K562 (cell line): Measurements from ENCODE around the gene GPATCH2L. TPM values are rescaled to one million over a fixed set of nuclear protein-coding genes. Genes with fewer than 3 reads are reported as not detected.
A peak's percentile ranks its signal among the peaks of the same experiment; 100 is the strongest.

Experiments
- ATAC-seq: fragments of 200-7000 bp; cut with Tn5 transposase; 3 replicates; pipeline ENCODE4 v1.9.1; 2020; ENCODE audit warnings: moderate library complexity
- BruUV-seq: library from RNA; stranded (reverse); fragments of 400-500 nt; replicated peaks from 2 replicates; lab custom pipeline; 2021; lab: Mats Ljungman, UMichigan
- CTCF ChIA-PET: fragments of 300-600 bp; formaldehyde crosslinking; extraction: SDS; loops from one replicate; lab custom pipeline; 2021; ENCODE audit warnings: low intra/inter-chr PET ratio; lab: Yijun Ruan, JAX
- POLR2A ChIA-PET: fragments of 300-600, 350-650 bp; sonication (Branson Sonifier 250); formaldehyde crosslinking; extraction: SDS; loops from one replicate; lab custom pipeline; 2021; ENCODE audit warnings: antibody characterized with exemption, inconsistent platforms; lab: Yijun Ruan, JAX
- DNase-seq, 4 experiments: peaks; one replicate each; pipeline versions ENCODE4 v3.0.0 to v3.0.0-alpha.2; 2011 to 2018; ENCODE audit warnings: low spot score in 3 of 4, mixed read lengths in 3 of 4; ENCODE audit errors: extremely low read depth in 1 of 4
- FAIRE-seq: peaks from 2 replicates; lab custom pipeline; 2011; peaks lifted over from hg19 to GRCh38; lab: Jason Lieb, UNC
- H2AFZ ChIP-seq: 2 replicates; pipeline ENCODE4 v1.6.0; 2011; ENCODE audit warnings: low read depth, low read length, control low read depth, inconsistent platforms
- H3K27ac ChIP-seq: fragments of 200-600 bp; 3 replicates; pipeline ENCODE4 v1.8.0; 2011; ENCODE audit warnings: low read depth, mild to moderate bottlenecking, control low read depth, inconsistent platforms, low read length, moderate library complexity, mixed read lengths; ENCODE audit errors: extremely low read depth
- H3K27me3 ChIP-seq, 2 experiments: fragments of 300-600 bp in 1 of 2; 2 replicates in 1 of 2; 3 replicates in 1 of 2; pipeline versions ENCODE4 v1.6.0 to v1.8.0; 2011; ENCODE audit warnings: inconsistent platforms in 2 of 2, low read length in 2 of 2, mild to moderate bottlenecking in 1 of 2, mixed read lengths in 1 of 2, moderate library complexity in 1 of 2; ENCODE audit not compliant: control insufficient read depth in 2 of 2, insufficient read depth in 2 of 2
- H3K36me3 ChIP-seq: fragments of 300-600 bp; 3 replicates; pipeline ENCODE4 v1.8.0; 2011; ENCODE audit warnings: mild to moderate bottlenecking, low read length, inconsistent platforms; ENCODE audit not compliant: control insufficient read depth, insufficient read depth
- H3K4me1 ChIP-seq, 2 experiments: fragments of 200-600 bp in 1 of 2; replicated peaks in 1 of 2; 2 replicates in 1 of 2; 3 replicates in 1 of 2; pipeline versions ENCODE4 v1.5.1 to v1.8.0; 2011; ENCODE audit warnings: inconsistent platforms in 2 of 2, low read length in 2 of 2, mild to moderate bottlenecking in 1 of 2, mixed read lengths in 1 of 2, moderate library complexity in 1 of 2; ENCODE audit not compliant: control insufficient read depth in 2 of 2, insufficient read depth in 2 of 2
- H3K4me2 ChIP-seq: 2 replicates; pipeline ENCODE4 v1.6.1; 2011; ENCODE audit warnings: low read length, control low read depth, inconsistent platforms, mixed read lengths; ENCODE audit not compliant: insufficient read depth
- H3K4me3 ChIP-seq: fragments of 200-600 bp; sonication (generic), shearing (Covaris generic); 2 replicates; pipeline ENCODE4 v1.5.1; 2016; ENCODE audit warnings: control low read depth, inconsistent platforms
- H3K79me2 ChIP-seq: fragments of 200-600 bp; 3 replicates; pipeline ENCODE4 v1.8.0; 2011; ENCODE audit warnings: low read length, inconsistent platforms; ENCODE audit not compliant: control insufficient read depth, insufficient read depth
- H3K9ac ChIP-seq, 2 experiments: 2 replicates each; pipeline versions ENCODE4 v1.6.0 to v1.6.1; 2011; ENCODE audit warnings: low read depth in 2 of 2, low read length in 2 of 2, control low read depth in 1 of 2, inconsistent platforms in 1 of 2, mild to moderate bottlenecking in 1 of 2, mixed read lengths in 1 of 2; ENCODE audit not compliant: insufficient read depth in 1 of 2
- H3K9me1 ChIP-seq: one replicate; pipeline ENCODE4 v1.6.0; 2011; ENCODE audit warnings: inconsistent platforms, mild to moderate bottlenecking, low read length, moderate library complexity; ENCODE audit not compliant: control insufficient read depth, insufficient read depth
- H3K9me3 ChIP-seq: replicated peaks from 2 replicates; pipeline ENCODE4 v1.5.1; 2011; ENCODE audit warnings: low read depth, low read length, inconsistent platforms; ENCODE audit not compliant: control insufficient read depth, insufficient read depth
- H4K20me1 ChIP-seq: replicated peaks from 2 replicates; pipeline ENCODE4 v1.6.1; 2011; ENCODE audit warnings: low read length, inconsistent platforms, mixed read lengths; ENCODE audit not compliant: control insufficient read depth, insufficient read depth
- BRD4 ChIP-seq: fragments of 200-600 bp; sonication (generic); IDR thresholded peaks from 2 replicates; pipeline ENCODE4 v1.6.1; 2017; ENCODE audit warnings: inconsistent platforms
- CEBPB ChIP-seq: fragments of 450-650 bp; IDR thresholded peaks from 2 replicates; pipeline ENCODE4 v1.6.1; 2016; ENCODE audit warnings: missing genetic modification characterization, missing compliant biosample characterization
- CEBPG ChIP-seq, 3 experiments: fragments of 200-800 bp in 1 of 3; sonication (Bioruptor generic) in 1 of 3; sonication (generic) in 1 of 3; formaldehyde crosslinking in 1 of 3; IDR thresholded peaks in 2 of 3; conservative IDR thresholded peaks in 1 of 3; 2 replicates each; pipeline versions ENCODE4 v1.6.1 to v1.8.0; 2016 to 2022; ENCODE audit warnings: missing compliant biosample characterization in 2 of 3, missing genetic modification characterization in 2 of 3, mild to moderate bottlenecking in 1 of 3, missing genetic modification reagents in 1 of 3
- CHAMP1 ChIP-seq: fragments of 450-650 bp; IDR thresholded peaks from 2 replicates; pipeline ENCODE4 v1.6.1; 2016; ENCODE audit warnings: mild to moderate bottlenecking
- GABPB2 ChIP-seq: fragments of 250-450 bp; sonication (Bioruptor Pico); conservative IDR thresholded peaks from 2 replicates; pipeline ENCODE4 v1.5.1; 2021; ENCODE audit warnings: mild to moderate bottlenecking
- HSF4 ChIP-seq: fragments of 250-450 bp; sonication (Bioruptor Pico); IDR thresholded peaks from 2 replicates; pipeline ENCODE4 v2.1.2; 2022; ENCODE audit warnings: mild to moderate bottlenecking, moderate library complexity, borderline replicate concordance
- LEF1 ChIP-seq: fragments of 450-650 bp; IDR thresholded peaks from 2 replicates; pipeline ENCODE4 v1.6.1; 2016; ENCODE audit warnings: mild to moderate bottlenecking
- MTA1 ChIP-seq: fragments of 450-650 bp; IDR thresholded peaks from 2 replicates; pipeline ENCODE4 v1.6.1; 2017; ENCODE audit warnings: borderline replicate concordance
- SMAD2 ChIP-seq: fragments of 150-350 bp; IDR thresholded peaks from 2 replicates; pipeline ENCODE4 v1.6.1; 2014; ENCODE audit warnings: low read depth, mild to moderate bottlenecking, low read length
- TCF7L2 ChIP-seq: fragments of 150-350 bp; IDR thresholded peaks from 2 replicates; pipeline ENCODE4 v1.6.1; 2016; ENCODE audit warnings: low read depth, mild to moderate bottlenecking, low read length, moderate library complexity
- ZEB2 ChIP-seq: fragments of 450-650 bp; IDR thresholded peaks from 2 replicates; pipeline ENCODE4 v1.6.1; 2016
- ZNF639 ChIP-seq, 2 experiments: fragments of 200-800 bp in 1 of 2; sonication (Bioruptor generic) in 1 of 2; sonication (generic) in 1 of 2; formaldehyde crosslinking in 1 of 2; IDR thresholded peaks in 1 of 2; conservative IDR thresholded peaks in 1 of 2; 2 replicates each; pipeline versions ENCODE4 v1.5.0 to v1.6.1; 2016 to 2020; ENCODE audit warnings: missing compliant biosample characterization in 1 of 2, missing genetic modification characterization in 1 of 2, missing genetic modification reagents in 1 of 2
- WGBS: fragments of 100-300 bp; shearing (Covaris generic); methylation state at CpG from one replicate; pipeline ENCODE4 v1.1.6; 2016; ENCODE audit warnings: low coverage, mixed read lengths; ENCODE audit not compliant: insufficient coverage; ENCODE audit errors: missing lambda C conversion rate; 5-methylcytosine and 5-hydroxymethylcytosine counted together
- in situ Hi-C: fragments of 300-500 bp; cut with MboI; formaldehyde crosslinking; loops from 4 replicates; pipeline ENCODE4 v1.15.0; 2018; ENCODE audit warnings: inconsistent platforms, mixed read lengths
- intact Hi-C: fragments of 100-400 bp; cut with micrococcal nuclease; formaldehyde crosslinking; loops from 2 replicates; pipeline ENCODE4 v1.14.2; 2022
- polyA plus RNA-seq, 8 experiments: library from polyadenylated mRNA; depleted of rRNA in 4 of 8; stranded (reverse) in 5 of 8; unstranded in 3 of 8; fragments of >200 nt; fragmentation: Nextera tagmentation in 2 of 8; fragmentation: Illumina TruSeq in 1 of 8; extraction: Ambion mirVana in 2 of 8; extraction: Trizol in 1 of 8; gene quantifications; 2 replicates each; pipeline versions ENCODE4 v1.2.1 to v1.2.3, GENCODE V29; 2011 to 2014; ENCODE audit warnings: inconsistent platforms in 1 of 8, missing spikeins in 1 of 8
- total RNA-seq, 7 experiments: library from RNA; depleted of rRNA in 6 of 7; stranded (reverse); fragments of >200 nt in 6 of 7; fragmentation: Illumina TruSeq in 2 of 7; extraction: Trizol in 2 of 7; gene quantifications; 2 replicates each; pipeline versions ENCODE4 v1.2.1 to v1.2.3, GENCODE V29; 2011 to 2021; ENCODE audit warnings: low replicate concordance in 1 of 7

Gene GPATCH2L
- total and polyA plus RNA-seq, 9 of the 15 experiments (the other 6 are each of a cell fraction or from before 2014, with no cell fraction given): 13.1 to 39.6 (median 20.0) TPM

- H3K27me3 ChIP-seq: no peaks in the 10 kb centered on the region
- 69% methylated on average over 10 of the region's 10 CpGs for WGBS
- POLR2A ChIA-PET: no interaction called here
- no peak for FAIRE-seq
- H3K4me3 ChIP-seq: no peak overlapping the region
- CTCF ChIA-PET: no interaction called here
- no TSS peak for BruUV-seq
- intact Hi-C loops: no loop called here
- no peaks in the 10 kb centered on the region; a peak in 1 of 5 replicates for H3K4me1 ChIP-seq
- no peak for TF ChIP-seq BRD4
- TF ChIP-seq CEBPB (tag): peak; percentile 93
- TF ChIP-seq CEBPG (CRISPR knock-in tag; IDR thresholded peaks at IDR 0.05): no peak
- peak; percentile 76 to 88 for TF ChIP-seq CEBPG (tag; conservative IDR thresholded peaks at IDR 0.05 in 1 of 2, IDR thresholded peaks at IDR 0.05 in 1 of 2)
- no peak for TF ChIP-seq HSF4 (CRISPR knock-in tag)
- no peak overlapping the region for H3K4me2 ChIP-seq
- no peak for ATAC-seq
- H3K36me3 ChIP-seq: no peaks in the 10 kb centered on the region; the same call in 2 of the 3 replicates
- no peak overlapping the region for H3K9ac ChIP-seq
- H3K9me3 ChIP-seq: no peaks in the 10 kb centered on the region
- H3K27ac ChIP-seq: no peak overlapping the region
- no peaks in the 10 kb centered on the region for H3K9me1 ChIP-seq
- H4K20me1 ChIP-seq: no peaks in the 10 kb centered on the region
- DNase-seq: no peak
- H3K79me2 ChIP-seq: no peaks in the 10 kb centered on the region
- H2AFZ ChIP-seq: no peak overlapping the region
- in situ Hi-C loops: no loop called here
Measured at GRCh38 chr14:76227450-76228050, 75.8 kb downstream of the GPATCH2L start.

GRCh38 chr14:76228138-76228537 is 76.4 kb downstream of the GPATCH2L start:
- DNase-seq (no peak), FAIRE-seq (no peak), ATAC-seq (no peak)
- Histone ChIP-seq H3K4me1 (no peaks in the 10 kb centered on the region; a peak in 1 of 5 replicates), H3K79me2 (no peaks in the 10 kb centered on the region), H3K4me2 (no peak overlapping the region), H3K27ac (no peak overlapping the region), H4K20me1 (no peaks in the 10 kb centered on the region), H3K9me1 (no peaks in the 10 kb centered on the region), H3K27me3 (no peaks in the 10 kb centered on the region), H3K9me3 (no peaks in the 10 kb centered on the region), H2AFZ (no peak overlapping the region), H3K4me3 (no peak overlapping the region), H3K9ac (no peak overlapping the region), H3K36me3 (no peaks in the 10 kb centered on the region; the same call in 2 of the 3 replicates)
- ChIA-PET POLR2A (no interaction called here), CTCF (no interaction called here)
- intact Hi-C loops: no loop called here
- in situ Hi-C loops: no loop called here
- BruUV-seq: no TSS peak
- 75% methylated on average over 5 of the region's 10 CpGs for WGBS
- no peak for TF ChIP-seq MTA1
- TF ChIP-seq TCF7L2: no peak
- TF ChIP-seq LEF1: no peak
- TF ChIP-seq ZEB2: no peak
- TF ChIP-seq GABPB2 (CRISPR knock-in tag): no peak
- no peak for TF ChIP-seq SMAD2
- no peak for TF ChIP-seq ZNF639 (CRISPR knock-in tag; conservative IDR thresholded peaks at IDR 0.05 in 1 of 2, IDR thresholded peaks at IDR 0.05 in 1 of 2)
- no peak for TF ChIP-seq CHAMP1
